Measurements from ENCODE around the gene TANGO2.

- TF ChIP-seq CTCF (conservative IDR thresholded peaks at IDR 0.05) (no peak), ZFX (IDR thresholded peaks at IDR 0.05) (no peak)
Observed at GRCh38 chr22:19989725-19990067, 31.2 kb upstream of the TANGO2 start.

All from C4-2B (cell line).